CD4-positive, alpha-beta T cell treated with Interleukin-17A for 4 hours (primary cell): ENCODE results near the gene STRA8.

ENCODE experiments used
- DNase-seq: peaks from one replicate; pipeline ENCODE4 v3.0.0-alpha.2; 2020; ENCODE audit warnings: mixed read lengths

Gene STRA8

GRCh38 chr7:135270577-135271254, 37.1 kb downstream of the STRA8 start:
- DNase-seq: no peak

- no peak for DNase-seq
Observed at GRCh38 chr7:135271255-135271615, 37.6 kb downstream of the STRA8 start.

- no peak for DNase-seq
Observed at GRCh38 chr7:135272303-135272702, 38.7 kb downstream of the STRA8 start.

- no peak for DNase-seq
Observed at GRCh38 chr7:135273581-135273980, 39.9 kb downstream of the STRA8 start.

GRCh38 chr7:135274495-135275268, 41.0 kb downstream of the STRA8 start:
- peak; percentile 74 for DNase-seq

GRCh38 chr7:135275971-135276580, 42.4 kb downstream of the STRA8 start:
- no peak for DNase-seq

- DNase-seq: no peak
Observed at GRCh38 chr7:135277161-135277560, 43.5 kb downstream of the STRA8 start.

- peak; percentile 80 for DNase-seq
Observed at GRCh38 chr7:135281363-135281949, 47.8 kb downstream of the STRA8 start.

GRCh38 chr7:135282561-135283254, 49.1 kb downstream of the STRA8 start:
- peak; percentile 51 for DNase-seq

- DNase-seq: no peak
Observed at GRCh38 chr7:135283959-135284638, 50.5 kb downstream of the STRA8 start.

- no peak for DNase-seq
Observed at GRCh38 chr7:135285547-135286233, 52.1 kb downstream of the STRA8 start.

- no peak for DNase-seq
Observed at GRCh38 chr7:135286876-135287275, 53.2 kb downstream of the STRA8 start.

- no peak for DNase-seq
Observed at GRCh38 chr7:135290594-135290993, 57.0 kb downstream of the STRA8 start.

GRCh38 chr7:135291809-135292253, 58.2 kb downstream of the STRA8 start:
- no peak for DNase-seq

GRCh38 chr7:135299235-135299634, 65.6 kb downstream of the STRA8 start:
- no peak for DNase-seq

- DNase-seq: no peak
Observed at GRCh38 chr7:135300913-135301765, 67.5 kb downstream of the STRA8 start.
